Measurements from ENCODE around the gene PKD2L2. TPM values are rescaled to one million over a fixed set of nuclear protein-coding genes. Genes with fewer than 3 reads are reported as not detected.

Gene PKD2L2
- total and polyA plus RNA-seq, 2 of the 4 experiments (the other 2 are of a cell fraction): not detected

- Histone ChIP-seq H3K56ac (ENCODE audit: extremely low read depth, insufficient read depth, low read length) (no peak overlapping the region), H2AFZ (replicated peaks; ENCODE audit: low read length, poor library complexity) (no peak overlapping the region), H2BK20ac (ENCODE audit: low read depth, low read length) (no peak overlapping the region), H2BK15ac (ENCODE audit: low read depth, low read length) (no peak overlapping the region), H4K20me1 (ENCODE audit: insufficient read depth, low read length) (no peaks in the 10 kb centered on the region), H2AK9ac (replicated peaks; ENCODE audit: low read depth, low read length, poor library complexity) (no peak overlapping the region), H4K8ac (ENCODE audit: low read depth in 2 of 2, low read length in 2 of 2) (no peak overlapping the region), H3K4me2 (ENCODE audit: low read depth, low read length) (no peak overlapping the region), H4K91ac (ENCODE audit: insufficient read depth, low read depth, low read length) (no peak overlapping the region), H2BK120ac (ENCODE audit: low read depth, low read length) (no peak overlapping the region), H3K27ac (ENCODE audit: insufficient read depth, low read length) (no peak overlapping the region), H2AK5ac (ENCODE audit: low read depth, low read length) (no peak overlapping the region), H3K9me1 (ENCODE audit: insufficient read depth, low read length) (no peaks in the 10 kb centered on the region), H3K9me3 (ENCODE audit: control insufficient read depth, insufficient read depth, low read length) (no peaks in the 10 kb centered on the region), H3K36me3 (ENCODE audit: control insufficient read depth, insufficient read depth, low read length) (peaks cover 4% of the 10 kb centered on the region; the same call in 1 of the 2 replicates), H2BK5ac (ENCODE audit: low read depth, low read length, poor library complexity, severe bottlenecking) (no peak overlapping the region), H3K9ac (ENCODE audit: low read depth, low read length) (no peak overlapping the region), H3K4me1 (ENCODE audit: control insufficient read depth, insufficient read depth, low read length) (peaks cover 4% of the 10 kb centered on the region), H3K4ac (ENCODE audit: low read depth, low read length) (no peak overlapping the region), H3K27me3 (ENCODE audit: control insufficient read depth, insufficient read depth, low read length) (no peaks in the 10 kb centered on the region), H3K79me1 (ENCODE audit: low read depth in 1 of 2, low read length in 2 of 2) (peaks cover 9 to 20% of the 10 kb centered on the region in 2 experiments; a peak in 2 of 4 replicates), H4K5ac (ENCODE audit: low read depth, low read length) (no peak overlapping the region), H3K14ac (replicated peaks; ENCODE audit: low read depth, low read length) (no peak overlapping the region), H3K4me3 (ENCODE audit: insufficient read depth, low read depth, low read length) (no peak overlapping the region), H3K23ac (ENCODE audit: low read depth, low read length) (no peak overlapping the region), H3K18ac (ENCODE audit: low read depth, low read length) (no peak overlapping the region)
- no TSS peak for BruUV-seq (replicated peaks)
- in situ Hi-C loops (cut with MboI; ENCODE audit: low sequenced_read_pairs) (no loop called here), intact Hi-C loops (cut with micrococcal nuclease) (no loop called here), dilution Hi-C loops (cut with HindIII; ENCODE audit: low sequenced_read_pairs, unreplicated experiment) (no loop called here)
- 75% methylated on average over 1 of the region's 1 CpG; no CpG with 5 or more reads in 1 of the 2 experiments for WGBS, 2 experiments (ENCODE audit: extremely low coverage in 2 of 2, insufficient read length in 1 of 2)
- CTCF ChIA-PET: no interaction called here
- POLR2A ChIA-PET (ENCODE audit: unreplicated experiment): no interaction called here
- no peak for DNase-seq
- ATAC-seq (ENCODE audit: low read depth): no peak
- TF ChIP-seq CTCF (conservative IDR thresholded peaks at IDR 0.05; ENCODE audit: low read depth, low read length): no peak
- no peak for TF ChIP-seq RAD21 (IDR thresholded peaks at IDR 0.05; ENCODE audit: low read length)
- no peak for TF ChIP-seq FOS (IDR thresholded peaks at IDR 0.05; ENCODE audit: low read depth, low read length)
- TF ChIP-seq NFE2L2 (IDR thresholded peaks at IDR 0.05; ENCODE audit: low read depth, low read length): no peak
- no peak for TF ChIP-seq SMC3 (IDR thresholded peaks at IDR 0.05; ENCODE audit: low read depth, low read length)
- no peak for TF ChIP-seq RCOR1 (IDR thresholded peaks at IDR 0.05; ENCODE audit: insufficient replicate concordance, low read length)
- no peak for TF ChIP-seq MXI1 (IDR thresholded peaks at IDR 0.05; ENCODE audit: borderline replicate concordance, low read depth, low read length)
- no peak for TF ChIP-seq RFX5 (IDR thresholded peaks at IDR 0.05; ENCODE audit: low read depth, low read length)
- no peak for TF ChIP-seq CEBPB (IDR thresholded peaks at IDR 0.05; ENCODE audit: low read depth, low read length)
- no peak for TF ChIP-seq POLR2A (IDR thresholded peaks at IDR 0.05; ENCODE audit: low read depth, low read length)
- TF ChIP-seq CHD1 (IDR thresholded peaks at IDR 0.05; ENCODE audit: low read depth, low read length): no peak
- TF ChIP-seq MAZ (IDR thresholded peaks at IDR 0.05; ENCODE audit: borderline replicate concordance, low read depth, low read length): no peak
- no peak for TF ChIP-seq USF2 (IDR thresholded peaks at IDR 0.05; ENCODE audit: low read depth, low read length)
- TF ChIP-seq ELK1 (IDR thresholded peaks at IDR 0.05; ENCODE audit: borderline replicate concordance, low read depth, low read length): no peak
- TF ChIP-seq BHLHE40 (IDR thresholded peaks at IDR 0.05; ENCODE audit: low read depth, low read length): no peak
Measured at GRCh38 chr5:137957948-137958347, 68.7 kb downstream of the PKD2L2 start.

Measured in IMR-90 (cell line).